PC-3 (cell line): ENCODE measurements around the gene ZNF469. TPM values are rescaled to one million over a fixed set of nuclear protein-coding genes. Genes with fewer than 3 reads are reported as not detected.

Experiments
- ATAC-seq: fragments of 200-7000 bp; cut with Tn5 transposase; 2 replicates; pipeline ENCODE4 v1.9.1; 2020; ENCODE audit warnings: mild to moderate bottlenecking, moderate library complexity
- BruUV-seq: library from RNA; stranded (reverse); fragments of 400-500 nt; replicated peaks from 2 replicates; lab custom pipeline; 2021; lab: Mats Ljungman, UMichigan
- CTCF ChIA-PET: fragments of 300-600 bp; sonication (Branson Sonifier 250); formaldehyde crosslinking; loops from one replicate; lab custom pipeline; 2022; ENCODE audit warnings: antibody characterized with exemption; lab: Charles Lee
- POLR2A ChIA-PET: fragments of 300-600 bp; sonication (Branson Sonifier 250); formaldehyde crosslinking; loops from one replicate; lab custom pipeline; 2022; ENCODE audit warnings: antibody characterized with exemption; ENCODE audit not compliant: unreplicated experiment; lab: Charles Lee
- DNase-seq: peaks from one replicate; pipeline ENCODE4 v3.0.0-alpha.2; 2015
- H2AFZ ChIP-seq: fragments of 300-600 bp; sonication (generic); 2 replicates; pipeline ENCODE4 v1.6.0; 2016; ENCODE audit warnings: antibody characterized with exemption, low read length
- H3F3A ChIP-seq: fragments of 300-600 bp; sonication (generic); one replicate; pipeline ENCODE4 v1.6.0; 2017; ENCODE audit warnings: antibody characterized with exemption, low read length, control low read depth, mild to moderate bottlenecking; ENCODE audit not compliant: unreplicated experiment
- H3K27ac ChIP-seq: fragments of 300-600 bp; sonication (generic); 2 replicates; pipeline ENCODE4 v1.5.1; 2016; ENCODE audit warnings: mild to moderate bottlenecking, low read length
- H3K27me3 ChIP-seq: fragments of 300-600 bp; sonication (generic); 2 replicates; pipeline ENCODE4 v1.6.1; 2016; ENCODE audit warnings: low read length, mixed read lengths
- H3K36me3 ChIP-seq: fragments of 300-600 bp; sonication (generic); 2 replicates; pipeline ENCODE4 v1.6.1; 2016; ENCODE audit warnings: low read depth, mixed run types, low read length, mixed read lengths
- H3K4me1 ChIP-seq: fragments of 300-600 bp; sonication (generic); 2 replicates; pipeline ENCODE4 v1.5.1; 2016; ENCODE audit warnings: low read length; ENCODE audit not compliant: insufficient read depth
- H3K4me2 ChIP-seq: fragments of 300-600 bp; sonication (generic); 2 replicates; pipeline ENCODE4 v1.6.0; 2016; ENCODE audit warnings: low read length
- H3K4me3 ChIP-seq: fragments of 300-600 bp; sonication (generic); 2 replicates; pipeline ENCODE4 v1.5.1; 2016; ENCODE audit warnings: mild to moderate bottlenecking, low read length, mixed read lengths
- H3K79me2 ChIP-seq: fragments of 300-600 bp; sonication (generic); 2 replicates; pipeline ENCODE4 v1.6.1; 2017; ENCODE audit warnings: low read length, mixed read lengths
- H3K9ac ChIP-seq: fragments of 300-600 bp; sonication (generic); 2 replicates; pipeline ENCODE4 v1.6.0; 2016; ENCODE audit warnings: mild to moderate bottlenecking, low read length
- H3K9me2 ChIP-seq: fragments of 300-600 bp; sonication (generic); replicated peaks from 2 replicates; pipeline ENCODE4 v1.6.1; 2016; ENCODE audit warnings: mixed run types, low read length, mixed read lengths
- H3K9me3 ChIP-seq: fragments of 300-600 bp; sonication (generic); 2 replicates; pipeline ENCODE4 v1.6.1; 2016; ENCODE audit warnings: low read length, mixed read lengths
- H4K20me1 ChIP-seq: fragments of 300-600 bp; sonication (generic); 2 replicates; pipeline ENCODE4 v1.6.1; 2016; ENCODE audit warnings: low read length, mixed read lengths
- CTCF ChIP-seq: fragments of 300-600 bp; sonication (generic); conservative IDR thresholded peaks from 2 replicates; pipeline ENCODE4 v1.5.1; 2017; ENCODE audit warnings: antibody characterized with exemption, low read depth, mild to moderate bottlenecking, low read length
- EZH2 ChIP-seq: fragments of 300-600 bp; sonication (generic); IDR thresholded peaks from one replicate; pipeline ENCODE4 v1.6.1; 2017; ENCODE audit warnings: antibody characterized with exemption, mild to moderate bottlenecking, low read length; ENCODE audit not compliant: unreplicated experiment
- EZH2phosphoT487 ChIP-seq: fragments of 300-600 bp; sonication (generic); IDR thresholded peaks from 2 replicates; pipeline ENCODE4 v1.6.1; 2018; ENCODE audit warnings: mild to moderate bottlenecking, antibody characterized with exemption, low read length, borderline replicate concordance
- intact Hi-C: fragments of 100-400 bp; cut with micrococcal nuclease; formaldehyde crosslinking; loops from 2 replicates; pipeline ENCODE4 v1.9.0; 2023
- total RNA-seq: library from RNA; depleted of rRNA; stranded (reverse); fragments of >200 nt; gene quantifications from 2 replicates; pipeline ENCODE4 v1.2.3, GENCODE V29; 2014

ZNF469 gene
- total RNA-seq, 1 experiment from 2014 or later, result 3.1 TPM

GRCh38 chr16:88337538-88337937 lies 45.2 kb upstream of the ZNF469 start:
- no peaks in the 10 kb centered on the region for H3K36me3 ChIP-seq
- BruUV-seq, result no TSS peak
- CTCF ChIA-PET, result no interaction called here
- H3F3A ChIP-seq, result no peaks in the 10 kb centered on the region
- no peak overlapping the region for H3K4me3 ChIP-seq
- no peak overlapping the region for H3K9ac ChIP-seq
- no peaks in the 10 kb centered on the region for H3K9me3 ChIP-seq
- no peak overlapping the region for H3K27ac ChIP-seq
- H2AFZ ChIP-seq, result no peak overlapping the region
- peaks cover 18% of the 10 kb centered on the region for H3K4me1 ChIP-seq
- ATAC-seq, result no peak
- DNase-seq, result no peak
- TF ChIP-seq CTCF (no peak), EZH2 (no peak), EZH2phosphoT487 (no peak)
- POLR2A ChIA-PET, result no interaction called here
- H3K4me2 ChIP-seq, result no peak overlapping the region
- intact Hi-C loops, result loop anchor here (10.0 kb wide), 1 partner anchor 47 kb away; the partner anchor contains the start of gene ZNF469
- no peaks in the 10 kb centered on the region for H3K79me2 ChIP-seq
- H3K27me3 ChIP-seq, result no peaks in the 10 kb centered on the region
- no peaks in the 10 kb centered on the region for H4K20me1 ChIP-seq
- no peaks in the 10 kb centered on the region for H3K9me2 ChIP-seq

- CTCF ChIA-PET, result no interaction called here
- POLR2A ChIA-PET, result no interaction called here
Measured at GRCh38 chr16:88338111-88338510, 44.6 kb upstream of the ZNF469 start.

More at GRCh38 chr16:88338111-88338510, 44.6 kb upstream of the ZNF469 start:
- Histone ChIP-seq H3K9me3 (no peaks in the 10 kb centered on the region), H3K9me2 (no peaks in the 10 kb centered on the region), H3K9ac (no peak overlapping the region), H3K4me2 (no peak overlapping the region), H3K36me3 (no peaks in the 10 kb centered on the region), H3K27me3 (no peaks in the 10 kb centered on the region), H3F3A (no peaks in the 10 kb centered on the region), H3K4me1 (peaks cover 12% of the 10 kb centered on the region), H2AFZ (no peak overlapping the region), H4K20me1 (no peaks in the 10 kb centered on the region), H3K79me2 (no peaks in the 10 kb centered on the region), H3K27ac (no peak overlapping the region), H3K4me3 (no peak overlapping the region)
- TF ChIP-seq EZH2, result no peak
- no peak for TF ChIP-seq CTCF
- TF ChIP-seq EZH2phosphoT487, result no peak
- no peak for DNase-seq
- no peak for ATAC-seq
- intact Hi-C loops, result loop anchor here (10.0 kb wide), 1 partner anchor 47 kb away; the partner anchor contains the start of gene ZNF469
- BruUV-seq, result no TSS peak
